Measurements from ENCODE around the gene CAMK4.

GRCh38 chr5:111364992-111365391 is 140.8 kb downstream of the CAMK4 start:
- TF ChIP-seq PRDM10 (tag by site-specific recombination; IDR thresholded peaks at IDR 0.05) (no peak), CTCF (tag by site-specific recombination; IDR thresholded peaks at IDR 0.05) (no peak), ZSCAN16 (tag by site-specific recombination; IDR thresholded peaks at IDR 0.05) (no peak), REST (tag by site-specific recombination; IDR thresholded peaks at IDR 0.05) (peak; percentile 96), ZNF645 (tag by site-specific recombination; IDR thresholded peaks at IDR 0.05) (no peak), ZNF785 (tag by site-specific recombination; IDR thresholded peaks at IDR 0.05) (no peak), ZNF274 (IDR thresholded peaks at IDR 0.05; ENCODE audit: low read length) (no peak), ZNF274 (tag by site-specific recombination; IDR thresholded peaks at IDR 0.05; ENCODE audit: borderline replicate concordance) (no peak), ZBTB1 (tag by site-specific recombination; IDR thresholded peaks at IDR 0.05) (no peak)

All from HEK293 (cell line).